OCI-LY1 (cell line): ENCODE measurements around the gene SLC1A2.

Experiments used
- EZH2 ChIP-seq: fragments of 200-600 bp; sonication (generic), shearing (Covaris generic); IDR thresholded peaks from 2 replicates; pipeline ENCODE4 v1.8.0; 2017; ENCODE audit warnings: borderline replicate concordance, mixed run types, mild to moderate bottlenecking, antibody characterized with exemption, low read length, moderate library complexity, mixed read lengths
- TF ChIP-seq, protein P1 (sequence below): fragments of 200-600 bp; sonication (generic), shearing (Covaris generic); IDR thresholded peaks from 2 replicates; pipeline ENCODE4 v1.5.1; 2017; ENCODE audit warnings: mild to moderate bottlenecking, antibody characterized with exemption, low read length, moderate library complexity, mixed read lengths

DNA sequence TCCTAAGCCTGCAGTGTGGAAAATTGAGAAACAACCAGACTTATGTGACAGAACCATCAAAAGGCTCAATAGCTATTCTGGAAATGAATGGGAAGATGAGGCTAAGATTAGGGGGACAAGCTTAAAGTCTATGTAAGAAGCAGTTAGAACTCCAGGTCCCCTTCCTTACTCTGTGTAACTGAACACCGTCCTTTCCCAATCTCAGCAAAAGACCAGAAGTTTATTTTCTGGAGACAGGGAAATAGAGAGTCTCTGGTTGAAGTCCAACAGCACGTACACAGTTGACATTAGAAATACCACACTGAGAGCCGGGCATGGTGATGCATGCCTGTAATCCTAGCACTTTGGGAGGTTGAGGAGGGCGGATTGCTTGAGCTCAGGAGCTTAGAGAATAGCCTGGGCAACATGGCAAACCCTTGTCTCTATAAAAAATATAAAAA is 186.4 kb downstream of the SLC1A2 start:
- TF ChIP-seq, protein P1, sequence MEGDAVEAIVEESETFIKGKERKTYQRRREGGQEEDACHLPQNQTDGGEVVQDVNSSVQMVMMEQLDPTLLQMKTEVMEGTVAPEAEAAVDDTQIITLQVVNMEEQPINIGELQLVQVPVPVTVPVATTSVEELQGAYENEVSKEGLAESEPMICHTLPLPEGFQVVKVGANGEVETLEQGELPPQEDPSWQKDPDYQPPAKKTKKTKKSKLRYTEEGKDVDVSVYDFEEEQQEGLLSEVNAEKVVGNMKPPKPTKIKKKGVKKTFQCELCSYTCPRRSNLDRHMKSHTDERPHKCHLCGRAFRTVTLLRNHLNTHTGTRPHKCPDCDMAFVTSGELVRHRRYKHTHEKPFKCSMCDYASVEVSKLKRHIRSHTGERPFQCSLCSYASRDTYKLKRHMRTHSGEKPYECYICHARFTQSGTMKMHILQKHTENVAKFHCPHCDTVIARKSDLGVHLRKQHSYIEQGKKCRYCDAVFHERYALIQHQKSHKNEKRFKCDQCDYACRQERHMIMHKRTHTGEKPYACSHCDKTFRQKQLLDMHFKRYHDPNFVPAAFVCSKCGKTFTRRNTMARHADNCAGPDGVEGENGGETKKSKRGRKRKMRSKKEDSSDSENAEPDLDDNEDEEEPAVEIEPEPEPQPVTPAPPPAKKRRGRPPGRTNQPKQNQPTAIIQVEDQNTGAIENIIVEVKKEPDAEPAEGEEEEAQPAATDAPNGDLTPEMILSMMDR: no peak
- TF ChIP-seq EZH2: no peak
